WERI-Rb-1 (cell line): ENCODE data around the gene CXorf49.

Source experiments
- DNase-seq: peaks from one replicate; pipeline ENCODE4 v3.0.0-alpha.2; 2020
- H3K27ac ChIP-seq: fragments of 250-450 bp; sonication (Bioruptor Pico); 2 replicates; pipeline ENCODE4 v1.5.1; 2020; ENCODE audit warnings: mild to moderate bottlenecking, moderate library complexity
- H3K27me3 ChIP-seq: fragments of 250-450 bp; sonication (Bioruptor Pico); 2 replicates; pipeline ENCODE4 v1.5.1; 2021; ENCODE audit warnings: mild to moderate bottlenecking, low read depth, moderate library complexity; ENCODE audit not compliant: insufficient read depth, severe bottlenecking
- H3K36me3 ChIP-seq: fragments of 250-450 bp; sonication (Bioruptor Pico); 2 replicates; pipeline ENCODE4 v1.5.1; 2020; ENCODE audit warnings: mild to moderate bottlenecking, moderate library complexity
- H3K4me3 ChIP-seq: 2 replicates; pipeline ENCODE4 v1.5.1; 2011; ENCODE audit warnings: low read depth, mild to moderate bottlenecking, control low read depth, low read length
- H3K9me3 ChIP-seq: fragments of 250-450 bp; sonication (Bioruptor Pico); 2 replicates; pipeline ENCODE4 v1.5.1; 2021; ENCODE audit warnings: mild to moderate bottlenecking, moderate library complexity; ENCODE audit not compliant: severe bottlenecking
- TF ChIP-seq, protein P1 (sequence below): IDR thresholded peaks from 2 replicates; pipeline ENCODE4 v1.5.1; 2011; ENCODE audit warnings: low read depth, mild to moderate bottlenecking, control low read depth, inconsistent platforms, low read length

CXorf49 gene

DNA sequence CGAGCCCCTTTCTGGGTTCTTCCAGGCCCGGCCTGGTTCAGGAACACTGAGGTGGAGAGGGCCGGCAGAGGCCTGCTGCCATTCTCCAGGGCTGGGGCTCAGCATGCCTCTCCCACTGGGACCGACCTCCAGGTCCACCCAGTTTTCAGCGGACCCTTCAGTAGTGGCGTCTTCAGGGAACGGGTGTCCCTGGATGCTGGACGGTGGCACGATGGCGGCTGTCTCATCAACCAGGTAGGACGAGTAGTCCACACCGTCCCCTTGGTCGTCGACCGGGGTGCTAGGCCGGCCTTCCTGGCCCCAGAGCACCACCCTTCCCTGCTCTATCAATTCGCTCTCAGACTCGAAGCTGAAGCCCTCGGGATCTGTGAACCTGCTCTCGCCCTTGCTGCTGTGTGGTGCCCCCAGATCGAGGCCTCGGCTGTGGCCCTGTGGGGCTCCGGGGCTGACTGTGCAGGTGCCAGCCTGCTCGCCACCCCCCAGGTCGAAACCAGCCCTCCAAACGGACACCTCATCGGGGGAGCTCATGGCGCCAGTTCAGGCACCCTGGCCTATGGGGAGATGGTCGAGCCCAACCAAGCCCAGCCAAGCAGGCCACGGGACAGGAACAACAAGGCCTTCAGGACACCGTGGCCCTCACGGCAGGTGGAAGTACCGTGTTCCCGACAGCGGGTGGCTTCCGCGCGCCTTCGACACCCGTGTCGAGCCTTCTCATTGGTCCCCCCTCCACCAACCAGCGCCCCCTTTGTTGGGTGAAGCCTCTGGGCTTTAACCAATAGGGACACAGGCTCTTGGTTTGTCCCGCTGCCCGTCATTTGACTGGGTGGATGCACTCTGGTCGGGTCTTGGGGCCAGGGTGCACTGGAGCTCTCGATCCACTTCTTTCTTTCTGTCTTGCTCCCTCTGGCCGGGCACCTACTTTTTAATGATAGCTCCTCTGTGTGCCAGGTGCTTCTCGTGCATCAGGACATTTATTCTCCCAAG, 51.6 kb downstream of the CXorf49 start:
- no peaks in the 10 kb centered on the region for H3K36me3 ChIP-seq
- DNase-seq, result no peak
- H3K27ac ChIP-seq, result no peak overlapping the region
- no peak overlapping the region for H3K4me3 ChIP-seq
- TF ChIP-seq, protein P1, sequence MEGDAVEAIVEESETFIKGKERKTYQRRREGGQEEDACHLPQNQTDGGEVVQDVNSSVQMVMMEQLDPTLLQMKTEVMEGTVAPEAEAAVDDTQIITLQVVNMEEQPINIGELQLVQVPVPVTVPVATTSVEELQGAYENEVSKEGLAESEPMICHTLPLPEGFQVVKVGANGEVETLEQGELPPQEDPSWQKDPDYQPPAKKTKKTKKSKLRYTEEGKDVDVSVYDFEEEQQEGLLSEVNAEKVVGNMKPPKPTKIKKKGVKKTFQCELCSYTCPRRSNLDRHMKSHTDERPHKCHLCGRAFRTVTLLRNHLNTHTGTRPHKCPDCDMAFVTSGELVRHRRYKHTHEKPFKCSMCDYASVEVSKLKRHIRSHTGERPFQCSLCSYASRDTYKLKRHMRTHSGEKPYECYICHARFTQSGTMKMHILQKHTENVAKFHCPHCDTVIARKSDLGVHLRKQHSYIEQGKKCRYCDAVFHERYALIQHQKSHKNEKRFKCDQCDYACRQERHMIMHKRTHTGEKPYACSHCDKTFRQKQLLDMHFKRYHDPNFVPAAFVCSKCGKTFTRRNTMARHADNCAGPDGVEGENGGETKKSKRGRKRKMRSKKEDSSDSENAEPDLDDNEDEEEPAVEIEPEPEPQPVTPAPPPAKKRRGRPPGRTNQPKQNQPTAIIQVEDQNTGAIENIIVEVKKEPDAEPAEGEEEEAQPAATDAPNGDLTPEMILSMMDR, result no peak
- H3K9me3 ChIP-seq, result no peaks in the 10 kb centered on the region
- H3K27me3 ChIP-seq, result peaks cover 18% of the 10 kb centered on the region

DNA sequence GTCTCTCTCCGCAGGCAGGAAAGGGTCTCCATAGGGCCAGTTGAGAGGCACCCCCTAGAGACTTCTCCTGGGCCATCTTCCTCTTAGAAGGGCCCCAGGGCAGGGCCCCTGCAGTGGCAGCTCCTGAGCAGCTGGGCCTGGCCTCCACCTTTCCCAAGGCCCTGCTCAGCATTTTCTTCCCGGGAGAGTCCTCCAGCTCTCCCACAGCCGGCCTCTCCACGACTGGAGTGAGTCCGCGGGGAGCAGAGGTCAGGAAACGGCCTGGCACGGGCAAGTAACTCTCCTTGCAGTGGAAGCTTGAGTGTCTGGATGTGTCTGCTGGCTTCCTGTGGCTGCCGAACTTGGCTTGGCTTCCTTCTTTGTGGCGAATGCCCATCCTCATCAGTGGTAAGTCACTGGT, 52.3 kb downstream of the CXorf49 start:
- H3K9me3 ChIP-seq, result no peaks in the 10 kb centered on the region
- TF ChIP-seq, protein P1, result no peak
- H3K27ac ChIP-seq, result no peak overlapping the region

DNA sequence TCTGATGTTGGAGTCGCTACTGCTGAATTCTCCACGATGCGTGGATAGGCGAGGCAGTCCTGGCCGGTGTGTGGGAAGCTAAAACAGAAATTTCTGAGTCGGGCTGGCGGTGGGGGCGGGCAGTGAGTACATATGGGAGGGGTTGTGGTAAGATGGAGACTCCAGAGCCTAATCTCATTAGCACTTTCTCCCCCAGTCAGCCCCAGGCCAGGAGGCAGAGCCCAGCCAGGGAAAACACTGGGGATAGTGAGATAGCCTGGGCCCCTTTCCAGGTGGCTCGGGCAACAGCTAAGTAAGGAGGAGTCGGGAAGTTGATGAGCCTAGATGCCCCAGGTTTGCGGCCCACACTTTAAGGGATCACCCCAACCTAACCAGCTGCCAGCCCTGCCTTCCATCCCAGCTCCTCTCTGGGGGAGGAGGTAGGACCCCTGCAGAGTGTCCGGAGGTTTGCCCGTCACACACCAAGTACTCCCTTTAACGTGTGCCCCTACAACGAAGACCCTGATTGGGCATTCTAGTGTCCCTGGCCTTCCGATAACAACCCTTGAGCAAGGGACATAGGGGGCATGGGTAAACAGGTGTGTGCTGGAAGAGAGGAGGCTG, 53.1 kb downstream of the CXorf49 start:
- TF ChIP-seq, protein P1, result no peak
- peak; percentile 36 for DNase-seq
- Histone ChIP-seq H3K9me3 (no peaks in the 10 kb centered on the region), H3K36me3 (no peaks in the 10 kb centered on the region), H3K4me3 (no peak overlapping the region), H3K27ac (no peak overlapping the region), H3K27me3 (peaks cover 19% of the 10 kb centered on the region)

More for the DNA sequence above, 52.3 kb downstream of the CXorf49 start:
- H3K27me3 ChIP-seq, result peaks cover 19% of the 10 kb centered on the region
- no peak for DNase-seq
- H3K36me3 ChIP-seq, result no peaks in the 10 kb centered on the region
- no peak overlapping the region for H3K4me3 ChIP-seq
